T-helper 17 cell (primary cell): ENCODE results near the gene IFITM1. TPM values are rescaled to one million over a fixed set of nuclear protein-coding genes. Genes with fewer than 3 reads are reported as not detected.

Experiments used
- ATAC-seq: fragments of 150-1000 bp; cut with Tn5 transposase; 2 replicates; pipeline ENCODE4 v1.10.0; 2021; ENCODE audit warnings: mild to moderate bottlenecking, moderate library complexity
- DNase-seq, 3 donors: peaks; one replicate each; pipeline versions ENCODE4 v3.0.0 to v3.0.0-alpha.2; 2020 to 2021
- H3K9me3 ChIP-seq: one replicate; pipeline ENCODE4 v1.7.0; 2013; ENCODE audit warnings: low read length, mild to moderate bottlenecking; ENCODE audit not compliant: control insufficient read depth, poor library complexity, severe bottlenecking
- H3K27ac Mint-ChIP-seq: one replicate; pipeline ENCODE4 v1.8.0; 2022; ENCODE audit warnings: mild to moderate bottlenecking, moderate library complexity, mixed read lengths
- H3K27me3 Mint-ChIP-seq: one replicate; pipeline ENCODE4 v1.8.0; 2022; ENCODE audit warnings: mixed read lengths
- H3K36me3 Mint-ChIP-seq: one replicate; pipeline ENCODE4 v1.8.0; 2022; ENCODE audit warnings: low read depth, mixed read lengths
- H3K4me1 Mint-ChIP-seq: one replicate; pipeline ENCODE4 v1.8.0; 2022; ENCODE audit warnings: mild to moderate bottlenecking, mixed read lengths
- H3K4me3 Mint-ChIP-seq: one replicate; pipeline ENCODE4 v1.8.0; 2022; ENCODE audit warnings: mild to moderate bottlenecking, moderate library complexity, mixed read lengths
- total RNA-seq, 4 donors: library from RNA in 2 of 4; stranded (reverse) in 2 of 4; gene quantifications; one replicate each; pipeline ENCODE4 v1.2.3 and lab custom pipeline; 2022 to 2026

IFITM1 gene
- total RNA-seq, 2 donors from 2014 or later, result 344 to 363 TPM

DNA sequence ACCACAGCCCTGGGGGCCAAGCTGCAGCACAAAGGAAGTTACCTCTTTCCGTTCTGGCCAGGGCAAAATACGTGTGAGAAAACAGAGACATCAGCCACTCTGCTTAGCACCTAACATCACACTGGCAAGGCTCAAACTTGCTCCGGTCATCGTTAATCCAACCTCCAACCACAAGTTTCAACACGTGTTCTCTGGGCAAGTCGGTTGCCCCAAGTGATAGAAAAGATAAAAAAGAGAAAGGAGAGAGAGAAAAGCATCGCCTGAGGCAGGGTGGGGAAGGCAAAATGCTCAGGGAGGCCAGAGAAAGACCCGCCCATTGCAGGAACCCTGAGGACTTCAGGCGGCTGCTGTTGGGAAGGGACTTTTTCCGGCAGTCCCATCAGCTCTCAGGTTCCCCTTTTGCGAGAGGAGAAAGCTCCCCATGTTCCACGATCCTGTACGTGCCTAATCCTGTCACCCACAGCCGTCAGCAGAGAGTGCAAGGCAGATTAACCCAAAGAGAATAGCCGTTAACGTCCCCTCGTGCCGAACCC lies 36.9 kb downstream of the IFITM1 start:
- ATAC-seq (no peak), DNase-seq (no peak)
- Mint-ChIP-seq H3K4me3 (no peak overlapping the region), H3K4me1 (peaks cover 13% of the 10 kb centered on the region), H3K27me3 (no peaks in the 10 kb centered on the region), H3K27ac (no peak overlapping the region), H3K36me3 (no peaks in the 10 kb centered on the region)
- no peaks in the 10 kb centered on the region for H3K9me3 ChIP-seq

DNA sequence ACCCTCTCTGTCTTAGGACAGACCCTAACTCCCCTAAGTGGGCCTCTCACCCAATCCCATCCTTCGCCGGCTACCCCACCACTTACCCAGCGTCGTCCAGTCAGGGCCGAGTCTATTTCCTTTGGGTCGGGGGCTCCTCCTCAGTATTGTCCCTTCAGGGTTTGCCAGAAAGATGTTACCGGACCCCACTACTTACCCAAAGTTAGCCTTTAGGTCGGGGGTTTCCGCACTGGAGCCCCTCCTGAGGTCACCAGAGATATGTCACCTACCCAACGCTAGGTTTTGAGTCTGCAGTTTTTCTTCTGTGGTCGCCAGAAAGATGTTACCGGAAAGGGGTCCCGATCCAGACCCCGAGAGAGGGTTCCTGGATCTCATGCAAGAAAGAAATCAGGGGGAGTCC lies 37.6 kb downstream of the IFITM1 start:
- Mint-ChIP-seq H3K4me1 (peaks cover 13% of the 10 kb centered on the region), H3K4me3 (no peak overlapping the region), H3K27me3 (no peaks in the 10 kb centered on the region), H3K27ac (no peak overlapping the region), H3K36me3 (no peaks in the 10 kb centered on the region)
- ATAC-seq, result no peak
- no peaks in the 10 kb centered on the region for H3K9me3 ChIP-seq
- DNase-seq, result no peak

DNA sequence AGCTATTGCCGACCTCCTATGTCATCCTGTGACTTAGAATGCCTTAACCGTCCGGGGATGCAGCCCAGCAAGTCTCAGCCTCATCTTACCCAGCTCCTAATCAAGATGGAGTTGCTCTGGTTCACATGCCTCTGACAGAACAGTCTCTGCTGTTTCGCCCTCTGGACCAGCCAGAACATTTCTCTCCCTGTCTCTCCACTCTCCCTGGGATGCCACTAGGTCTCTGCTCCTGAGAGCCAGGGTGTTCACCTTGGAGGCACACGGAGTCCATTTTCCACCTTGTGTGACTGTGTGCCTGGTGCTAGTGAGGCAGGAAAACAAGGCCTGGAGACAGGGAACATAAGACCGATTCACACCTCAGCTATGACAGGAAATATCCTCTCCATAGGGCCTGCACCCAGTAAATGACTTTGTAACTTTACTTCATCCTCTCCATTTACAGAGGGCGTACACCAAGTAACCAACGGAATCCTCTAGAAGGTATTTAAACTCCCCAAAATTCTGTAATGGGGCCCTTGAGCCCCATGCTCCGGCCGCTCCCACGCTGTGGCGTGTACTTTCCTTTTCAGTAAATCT lies 38.7 kb downstream of the IFITM1 start:
- ATAC-seq, result no peak
- Mint-ChIP-seq H3K36me3 (no peaks in the 10 kb centered on the region), H3K4me3 (no peak overlapping the region), H3K4me1 (peaks cover 13% of the 10 kb centered on the region), H3K27ac (peak overlapping the region; percentile 8), H3K27me3 (no peaks in the 10 kb centered on the region)
- no peaks in the 10 kb centered on the region for H3K9me3 ChIP-seq
- no peak for DNase-seq

DNA sequence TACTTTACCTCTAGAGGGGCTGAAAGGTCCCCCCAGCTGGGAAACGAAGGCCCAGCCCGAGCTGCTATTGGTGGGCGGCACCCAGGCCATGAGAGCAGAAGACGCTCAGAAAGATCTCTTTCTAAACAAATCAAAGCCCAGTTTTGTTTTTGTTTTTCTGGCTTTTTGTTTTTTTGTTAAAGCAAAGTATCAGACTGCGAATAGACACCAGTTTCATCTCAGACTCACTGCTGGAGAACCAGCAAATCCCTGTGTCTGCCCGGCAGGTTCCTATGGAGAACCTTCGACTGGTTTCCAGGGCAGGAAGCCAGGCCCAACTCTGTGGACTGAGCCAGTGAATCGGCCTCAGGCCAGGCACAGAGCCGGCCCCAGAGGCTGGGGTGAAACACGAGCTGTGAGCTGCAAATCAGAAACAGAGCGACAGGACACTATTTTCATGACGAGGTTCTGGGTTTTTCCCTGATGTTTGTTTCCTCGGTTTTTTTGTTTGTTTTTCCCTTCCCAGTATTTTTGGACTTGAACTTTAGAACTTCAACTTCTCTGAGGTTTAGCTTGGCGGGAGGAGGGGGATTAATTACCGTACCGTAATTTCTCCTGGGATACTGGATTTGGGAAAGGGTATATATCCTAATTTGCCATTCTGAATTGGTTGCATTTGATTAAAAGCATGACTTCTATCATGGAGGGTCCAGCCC lies 39.5 kb downstream of the IFITM1 start:
- ATAC-seq, result no peak
- no peaks in the 10 kb centered on the region for H3K27me3 Mint-ChIP-seq
- H3K27ac Mint-ChIP-seq, result peak overlapping the region; percentile 8
- H3K36me3 Mint-ChIP-seq, result no peaks in the 10 kb centered on the region
- no peak overlapping the region for H3K4me3 Mint-ChIP-seq
- no peaks in the 10 kb centered on the region for H3K9me3 ChIP-seq
- DNase-seq, result no peak
- H3K4me1 Mint-ChIP-seq, result peaks cover 13% of the 10 kb centered on the region

DNA sequence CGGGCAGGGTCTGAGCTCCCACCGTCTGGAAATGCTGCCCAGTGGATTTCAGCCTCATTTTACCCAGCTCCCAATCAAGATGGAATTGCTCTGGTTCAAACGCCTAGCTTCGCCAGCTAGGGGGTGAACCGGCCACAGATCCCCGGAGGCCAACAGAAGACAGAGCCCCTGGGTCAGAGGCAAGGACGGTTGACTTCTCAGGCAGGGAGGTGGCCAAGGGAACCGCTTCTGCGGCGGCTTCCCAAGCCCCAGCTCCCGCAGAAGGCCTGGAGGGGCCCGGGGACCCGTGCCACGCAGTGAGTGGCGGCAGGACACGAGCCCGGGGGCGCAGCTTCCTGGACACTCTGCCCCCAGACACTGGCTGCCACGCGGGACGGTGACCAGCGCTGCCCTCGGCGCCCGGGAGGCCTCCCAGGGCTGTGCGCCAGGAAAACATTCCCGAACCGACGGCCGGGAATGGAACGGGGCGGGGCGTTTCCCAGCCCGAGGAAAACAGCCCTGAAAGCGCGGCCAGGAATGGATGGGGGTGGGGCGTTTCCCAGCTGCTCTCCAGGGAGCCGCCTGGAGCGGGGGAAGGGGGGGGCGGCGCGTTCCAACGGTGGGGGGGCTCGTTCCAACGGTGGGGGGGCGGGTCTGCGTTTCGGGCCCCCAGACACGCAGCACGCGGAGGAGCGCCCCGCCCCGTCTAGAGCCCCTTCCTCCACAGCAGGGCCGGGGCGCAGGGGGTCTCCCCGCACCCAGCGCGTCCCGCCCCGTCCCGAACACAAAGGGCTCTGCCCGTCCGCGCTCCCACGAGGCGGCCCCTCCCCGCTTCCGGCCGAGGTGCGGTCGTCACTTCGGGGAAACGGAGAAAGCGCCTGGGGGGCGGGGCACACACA lies 42.0 kb downstream of the IFITM1 start:
- Mint-ChIP-seq H3K4me1 (peaks cover 13% of the 10 kb centered on the region), H3K4me3 (peak overlapping the region; percentile 81), H3K36me3 (no peaks in the 10 kb centered on the region), H3K27me3 (no peaks in the 10 kb centered on the region), H3K27ac (peak overlapping the region; percentile 77)
- H3K9me3 ChIP-seq, result no peaks in the 10 kb centered on the region
- peak; percentile 69 to 79 (median 78) for DNase-seq
- peak; percentile 78 for ATAC-seq

DNA sequence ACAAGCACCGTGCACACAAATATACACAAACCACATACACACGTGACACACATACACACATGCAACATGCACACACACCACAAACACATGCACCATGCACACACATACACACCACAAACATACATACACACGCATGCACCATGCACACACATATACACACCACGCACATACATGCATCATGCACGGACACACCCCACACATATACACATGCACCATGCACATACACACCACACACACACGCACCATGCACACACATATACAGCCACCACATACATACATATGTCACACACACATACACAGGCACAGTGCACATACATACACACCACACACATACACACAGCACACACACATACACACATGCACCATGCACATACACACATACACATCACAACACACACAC lies 42.8 kb downstream of the IFITM1 start:
- H3K4me1 Mint-ChIP-seq, result peaks cover 11% of the 10 kb centered on the region
- H3K4me3 Mint-ChIP-seq, result no peak overlapping the region
- no peaks in the 10 kb centered on the region for H3K36me3 Mint-ChIP-seq
- no peaks in the 10 kb centered on the region for H3K9me3 ChIP-seq
- no peaks in the 10 kb centered on the region for H3K27me3 Mint-ChIP-seq
- DNase-seq, result no peak
- no peak overlapping the region for H3K27ac Mint-ChIP-seq
- ATAC-seq, result no peak

DNA sequence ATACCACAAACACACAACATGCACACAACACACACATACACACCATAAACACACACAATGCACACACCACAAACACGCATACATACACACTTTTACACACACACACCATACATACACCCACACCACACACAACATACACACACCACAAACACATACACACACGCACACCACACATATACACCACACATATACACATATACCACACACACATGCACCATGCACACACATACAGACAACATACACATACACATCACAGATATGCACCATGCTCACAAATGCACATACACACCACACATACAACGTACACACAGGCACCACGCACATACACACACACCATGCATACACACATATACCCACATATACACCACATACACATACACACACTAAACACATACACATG lies 43.7 kb downstream of the IFITM1 start:
- H3K4me3 Mint-ChIP-seq, result no peak overlapping the region
- H3K27me3 Mint-ChIP-seq, result no peaks in the 10 kb centered on the region
- peaks cover 11% of the 10 kb centered on the region for H3K4me1 Mint-ChIP-seq

DNA sequence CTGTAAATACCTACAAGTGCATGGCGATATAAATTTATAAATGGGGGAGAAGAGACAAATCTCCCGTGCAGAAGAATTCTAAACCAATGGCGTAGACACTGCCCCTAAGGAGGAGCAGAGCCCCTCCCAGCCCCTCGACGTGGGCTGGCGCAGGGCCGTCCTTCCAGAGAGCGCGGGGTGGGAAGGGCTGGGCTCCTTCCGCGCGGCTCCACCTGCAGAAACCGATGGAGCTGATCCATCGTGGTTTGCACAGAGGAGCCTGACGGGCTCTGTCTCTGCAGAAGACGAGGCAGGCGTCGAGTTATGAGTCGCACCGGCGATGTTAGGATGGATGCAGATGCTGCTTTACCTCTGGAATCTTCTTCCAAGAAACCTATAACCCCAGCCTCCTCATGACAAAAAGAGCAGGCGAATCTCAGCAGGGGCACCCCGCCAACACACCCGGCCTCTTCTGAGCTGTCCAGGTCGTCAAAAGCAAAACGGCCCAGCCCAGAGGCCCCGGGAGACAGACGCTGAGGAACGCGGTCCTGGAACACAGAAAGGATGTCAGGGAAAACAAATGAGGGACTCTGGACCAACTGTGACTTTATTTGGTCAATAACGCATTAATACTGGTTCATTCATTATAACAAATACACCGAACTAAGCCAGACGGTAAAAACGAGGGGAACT lies 44.4 kb downstream of the IFITM1 start:
- Mint-ChIP-seq H3K4me1 (peaks cover 7% of the 10 kb centered on the region), H3K27ac (no peak overlapping the region), H3K27me3 (no peaks in the 10 kb centered on the region), H3K36me3 (no peaks in the 10 kb centered on the region), H3K4me3 (no peak overlapping the region)
- DNase-seq (no peak), ATAC-seq (no peak)
- no peaks in the 10 kb centered on the region for H3K9me3 ChIP-seq

More for the DNA sequence above, 43.7 kb downstream of the IFITM1 start:
- Mint-ChIP-seq H3K27ac (no peak overlapping the region), H3K36me3 (no peaks in the 10 kb centered on the region)
- ATAC-seq (no peak), DNase-seq (no peak)
- H3K9me3 ChIP-seq, result no peaks in the 10 kb centered on the region

DNA sequence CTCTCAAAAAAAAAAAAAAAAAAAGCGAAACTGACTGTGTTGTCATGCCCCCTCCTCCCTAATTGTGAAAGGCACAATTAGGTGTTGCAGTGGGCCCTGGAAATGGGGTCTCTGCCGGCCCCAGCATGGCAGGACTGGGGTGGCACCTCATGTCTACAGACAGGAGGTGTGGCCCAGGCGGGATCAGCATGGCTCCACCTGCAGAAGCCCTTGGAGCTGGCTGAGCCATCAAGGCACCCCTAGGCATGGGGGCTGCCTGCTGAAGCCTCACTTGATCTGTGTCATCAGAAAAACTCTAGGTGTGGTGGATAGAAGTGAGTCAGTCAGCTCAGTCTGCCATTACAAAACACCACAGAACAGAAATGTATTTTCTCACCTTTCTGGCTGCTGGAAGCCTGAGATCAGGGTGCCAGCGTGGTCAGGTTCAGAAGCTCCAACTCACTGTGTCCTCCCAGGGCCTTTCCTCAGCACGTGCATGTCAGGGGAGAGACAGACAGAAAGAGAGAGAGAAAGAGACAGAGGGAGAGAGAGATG lies 45.4 kb downstream of the IFITM1 start:
- no peaks in the 10 kb centered on the region for H3K36me3 Mint-ChIP-seq
- H3K4me3 Mint-ChIP-seq, result no peak overlapping the region
- H3K27me3 Mint-ChIP-seq, result no peaks in the 10 kb centered on the region
- H3K4me1 Mint-ChIP-seq, result peaks cover 4% of the 10 kb centered on the region
- ATAC-seq, result peak; percentile 22
- H3K9me3 ChIP-seq, result no peaks in the 10 kb centered on the region
- DNase-seq, result no peak
- H3K27ac Mint-ChIP-seq, result no peak overlapping the region

DNA sequence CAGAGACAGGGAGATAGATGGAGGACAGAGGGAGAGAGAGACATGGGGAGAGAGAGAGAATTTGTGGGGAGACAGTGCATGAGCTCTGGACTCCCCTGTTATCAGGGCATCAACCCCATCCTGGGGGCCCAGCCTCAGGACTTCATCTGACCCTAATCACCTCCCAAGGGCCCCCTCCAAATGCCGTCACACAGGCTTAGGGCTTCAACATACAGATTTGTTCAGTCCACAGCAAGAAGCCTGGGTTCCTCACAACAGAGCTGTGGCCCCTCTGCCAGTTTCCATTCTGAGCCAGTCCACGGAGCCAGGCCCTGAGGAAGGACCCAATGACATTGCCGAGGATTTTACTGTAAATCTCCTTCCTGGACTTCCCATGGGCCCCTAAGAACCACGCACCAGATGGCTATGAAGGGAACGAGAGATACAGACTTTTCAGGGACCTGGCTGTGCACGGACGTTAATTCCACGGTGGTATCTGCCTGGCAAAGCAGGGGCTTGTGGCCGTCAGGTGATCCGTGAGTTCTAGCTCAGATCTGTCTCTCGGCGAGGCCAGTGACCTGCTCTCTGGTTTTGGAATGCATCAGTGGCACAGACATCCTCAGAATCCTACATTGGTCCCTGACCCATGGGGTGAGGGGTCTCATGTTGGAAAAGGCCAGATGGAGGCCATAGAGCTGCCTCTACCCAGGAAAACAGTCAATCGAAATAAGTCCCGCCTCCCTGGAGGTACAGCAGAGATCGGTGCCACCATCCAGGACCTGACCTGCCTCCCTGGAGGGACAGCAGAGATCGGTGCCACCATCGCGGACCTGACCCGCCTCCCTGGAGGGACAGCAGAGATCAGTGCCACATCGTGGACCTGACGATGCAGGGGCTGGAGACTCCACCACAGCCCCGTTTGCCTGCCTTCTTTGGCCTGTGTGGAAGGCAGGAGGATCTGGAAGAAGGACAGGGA lies 46.8 kb downstream of the IFITM1 start:
- H3K4me1 Mint-ChIP-seq, result peaks cover 5% of the 10 kb centered on the region
- no peaks in the 10 kb centered on the region for H3K9me3 ChIP-seq
- DNase-seq (no peak), ATAC-seq (no peak)
- no peaks in the 10 kb centered on the region for H3K36me3 Mint-ChIP-seq
- no peaks in the 10 kb centered on the region for H3K27me3 Mint-ChIP-seq
- no peak overlapping the region for H3K27ac Mint-ChIP-seq
- H3K4me3 Mint-ChIP-seq, result no peak overlapping the region

DNA sequence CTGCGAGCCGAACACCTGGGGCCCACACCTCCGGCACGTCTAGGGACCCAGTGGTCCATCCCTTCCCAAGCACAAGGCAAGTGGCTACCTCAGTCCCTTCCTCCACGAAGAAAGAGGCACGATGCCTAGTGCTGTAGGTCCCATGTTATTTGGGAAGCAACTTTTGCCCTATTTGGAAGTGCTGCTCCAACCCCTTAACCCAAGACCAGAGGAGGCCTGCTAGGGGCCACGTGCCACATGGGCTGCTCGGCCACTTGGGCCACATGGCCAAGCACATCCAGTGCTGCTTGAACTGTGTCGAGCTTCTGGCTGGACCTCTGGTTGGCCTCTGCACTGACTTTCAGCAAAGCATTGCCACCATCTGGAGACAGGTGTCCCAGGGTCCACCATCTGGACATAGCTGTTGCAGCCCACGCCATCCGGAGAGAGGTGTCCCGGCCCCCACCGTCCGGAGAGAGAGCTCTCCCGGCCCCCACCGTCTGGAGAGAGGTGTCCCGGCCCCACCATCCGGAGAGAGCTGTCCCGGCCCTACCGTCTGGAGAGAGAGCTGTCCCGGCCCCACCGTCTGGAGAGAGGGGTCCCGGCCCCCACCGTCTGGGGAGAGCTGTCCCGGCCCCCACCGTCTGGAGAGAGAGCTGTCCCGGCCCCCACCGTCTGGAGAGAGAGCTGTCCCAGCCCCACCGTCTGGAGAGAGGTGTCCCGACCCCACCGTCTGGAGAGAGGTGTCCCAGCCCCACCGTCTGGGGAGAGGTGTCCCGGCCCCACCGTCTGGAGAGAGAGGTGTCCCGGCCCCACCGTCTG lies 49.0 kb downstream of the IFITM1 start:
- Mint-ChIP-seq H3K4me1 (peaks cover 10% of the 10 kb centered on the region), H3K27ac (no peak overlapping the region), H3K36me3 (peaks cover 3% of the 10 kb centered on the region), H3K4me3 (peak overlapping the region; percentile 2), H3K27me3 (peaks cover 22% of the 10 kb centered on the region)
- DNase-seq, result no peak
- no peaks in the 10 kb centered on the region for H3K9me3 ChIP-seq
- ATAC-seq, result no peak
